Upper lobe of right lung (tissue), 1 donor: Measurements from ENCODE around the gene GCC2. TPM values are rescaled to one million over a fixed set of nuclear protein-coding genes. Genes with fewer than 3 reads are reported as not detected.
A peak's percentile ranks its signal among the peaks of the same experiment; 100 is the strongest.

Experiments
- ATAC-seq: fragments of 200-7000 bp; cut with Tn5 transposase; one replicate; pipeline ENCODE4 v1.9.1; 2020; ENCODE audit warnings: mild to moderate bottlenecking, moderate library complexity
- DNase-seq: peaks from one replicate; pipeline ENCODE4 v3.0.0-alpha.2; 2020
- H3K27ac ChIP-seq: fragments of 200-600 bp; one replicate; pipeline ENCODE4 v1.8.0; 2022
- H3K27me3 ChIP-seq: fragments of 200-600 bp; one replicate; pipeline ENCODE4 v1.8.0; 2022; ENCODE audit warnings: mild to moderate bottlenecking
- H3K36me3 ChIP-seq: fragments of 200-600 bp; one replicate; pipeline ENCODE4 v1.8.0; 2022
- H3K4me1 ChIP-seq: fragments of 200-600 bp; one replicate; pipeline ENCODE4 v1.8.0; 2022
- H3K4me3 ChIP-seq: fragments of 200-600 bp; one replicate; pipeline ENCODE4 v1.8.0; 2022; ENCODE audit warnings: mild to moderate bottlenecking
- H3K9me3 ChIP-seq: fragments of 200-600 bp; one replicate; pipeline ENCODE4 v1.8.0; 2022
- CTCF ChIP-seq: fragments of 200-600 bp; IDR thresholded peaks from one replicate; pipeline ENCODE4 v1.8.0; 2022; ENCODE audit warnings: antibody characterized with exemption
- intact Hi-C: fragments of 100-400 bp; cut with DNase I; formaldehyde crosslinking; loops from one replicate; pipeline ENCODE4 v1.11.0; 2022
- total RNA-seq: library from RNA; stranded (reverse); fragmentation: NEBNext Ultra II Directional; extraction: Animal tissue kit (Norgen Biotek cat#: 25700); gene quantifications from one replicate; pipeline ENCODE4 v1.2.1, GENCODE V29; 2021
- donor health status: DM: no; HTN: yes; CAD: no; lungs with severe emphysema.

Gene GCC2
- total RNA-seq, 1 donor from 2014 or later = 54.5 TPM

- no peaks in the 10 kb centered on the region for H3K36me3 ChIP-seq
- intact Hi-C loops = no loop called here
- ATAC-seq = no peak
- no peaks in the 10 kb centered on the region for H3K4me1 ChIP-seq
- no peak for TF ChIP-seq CTCF
- no peak overlapping the region for H3K4me3 ChIP-seq
- no peaks in the 10 kb centered on the region for H3K9me3 ChIP-seq
- H3K27ac ChIP-seq = no peak overlapping the region
- H3K27me3 ChIP-seq = no peaks in the 10 kb centered on the region
- DNase-seq = no peak
Measured at GRCh38 chr2:108414256-108414876, 34.6 kb upstream of the GCC2 start.

DNA sequence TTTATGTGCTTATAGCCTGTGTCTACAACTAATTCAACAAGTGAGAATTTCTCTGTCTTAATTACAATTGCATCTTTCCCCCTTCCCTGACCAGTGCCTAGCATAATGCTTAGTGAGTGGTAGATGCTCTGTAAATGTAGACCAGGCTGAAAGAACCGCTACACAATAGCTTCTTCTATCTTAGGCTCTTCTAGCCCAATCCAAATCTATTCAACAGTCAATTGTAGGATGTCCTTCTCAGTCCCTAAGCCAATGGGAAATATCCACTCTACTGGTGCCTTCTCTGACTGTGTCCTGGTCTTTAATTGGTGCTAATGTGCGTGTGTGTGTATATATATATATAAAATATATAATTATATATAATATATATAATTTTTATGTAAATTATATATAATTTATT is 34.1 kb upstream of the GCC2 start:
- intact Hi-C loops = no loop called here
- H3K4me1 ChIP-seq = no peaks in the 10 kb centered on the region
- no peak for DNase-seq
- H3K36me3 ChIP-seq = no peaks in the 10 kb centered on the region
- no peak overlapping the region for H3K4me3 ChIP-seq
- H3K9me3 ChIP-seq = no peaks in the 10 kb centered on the region
- no peak for ATAC-seq
- TF ChIP-seq CTCF = no peak
- H3K27ac ChIP-seq = no peak overlapping the region
- no peaks in the 10 kb centered on the region for H3K27me3 ChIP-seq

DNA sequence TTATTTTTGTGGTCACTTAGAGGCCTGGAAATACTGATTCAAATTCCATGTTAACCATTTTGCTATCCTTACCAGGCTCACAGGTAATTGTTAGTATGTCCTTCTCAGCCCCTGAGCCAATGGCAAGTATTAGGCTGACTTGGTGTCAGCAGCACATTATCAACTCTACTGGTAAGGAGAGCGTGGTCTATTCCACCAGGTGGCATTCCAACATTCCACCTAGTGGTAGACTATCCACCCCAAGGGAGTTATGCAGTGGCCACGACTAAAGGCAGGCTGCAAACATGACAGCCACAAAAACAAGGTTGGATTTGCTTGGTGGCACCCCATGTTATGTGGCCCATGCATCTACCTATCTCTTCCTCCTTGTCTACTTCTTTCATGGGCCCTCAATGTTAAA is 31.8 kb upstream of the GCC2 start:
- no peaks in the 10 kb centered on the region for H3K4me1 ChIP-seq
- no peaks in the 10 kb centered on the region for H3K36me3 ChIP-seq
- no peak for DNase-seq
- H3K27me3 ChIP-seq = no peaks in the 10 kb centered on the region
- intact Hi-C loops = no loop called here
- no peaks in the 10 kb centered on the region for H3K9me3 ChIP-seq
- peak; percentile 48 for ATAC-seq
- TF ChIP-seq CTCF = peak; percentile 7
- H3K4me3 ChIP-seq = no peak overlapping the region
- H3K27ac ChIP-seq = no peak overlapping the region

- no peak for DNase-seq
- no peaks in the 10 kb centered on the region for H3K9me3 ChIP-seq
- intact Hi-C loops = no loop called here
Measured at GRCh38 chr2:108418416-108418815, 30.6 kb upstream of the GCC2 start.

GRCh38 chr2:108423067-108423466 is 25.9 kb upstream of the GCC2 start:
- Histone ChIP-seq H3K27ac (no peak overlapping the region), H3K4me3 (no peak overlapping the region), H3K9me3 (no peaks in the 10 kb centered on the region), H3K4me1 (no peaks in the 10 kb centered on the region), H3K36me3 (no peaks in the 10 kb centered on the region), H3K27me3 (no peaks in the 10 kb centered on the region)
- no peak for TF ChIP-seq CTCF
- intact Hi-C loops = no loop called here
- ATAC-seq (no peak), DNase-seq (no peak)

More at GRCh38 chr2:108418416-108418815, 30.6 kb upstream of the GCC2 start:
- no peaks in the 10 kb centered on the region for H3K4me1 ChIP-seq
- no peak overlapping the region for H3K4me3 ChIP-seq
- no peak for ATAC-seq
- H3K27ac ChIP-seq = no peak overlapping the region
- no peaks in the 10 kb centered on the region for H3K36me3 ChIP-seq
- no peaks in the 10 kb centered on the region for H3K27me3 ChIP-seq
- no peak for TF ChIP-seq CTCF
